SKM-1 treated with dmso at 0.1 percent for 144 hours (cell line): ENCODE results near the gene ENOSF1.
"Not testable (repeated sequence)": the region's sequence is repeated elsewhere in the genome, so short reads cannot be mapped to it uniquely, and the experiment has no call there.

Experiments
- DNase-seq: peaks from one replicate; lab custom pipeline; 2025; ENCODE audit not compliant: unreplicated experiment; lab: John Stamatoyannopoulos, UW

ENOSF1 gene, protein sequence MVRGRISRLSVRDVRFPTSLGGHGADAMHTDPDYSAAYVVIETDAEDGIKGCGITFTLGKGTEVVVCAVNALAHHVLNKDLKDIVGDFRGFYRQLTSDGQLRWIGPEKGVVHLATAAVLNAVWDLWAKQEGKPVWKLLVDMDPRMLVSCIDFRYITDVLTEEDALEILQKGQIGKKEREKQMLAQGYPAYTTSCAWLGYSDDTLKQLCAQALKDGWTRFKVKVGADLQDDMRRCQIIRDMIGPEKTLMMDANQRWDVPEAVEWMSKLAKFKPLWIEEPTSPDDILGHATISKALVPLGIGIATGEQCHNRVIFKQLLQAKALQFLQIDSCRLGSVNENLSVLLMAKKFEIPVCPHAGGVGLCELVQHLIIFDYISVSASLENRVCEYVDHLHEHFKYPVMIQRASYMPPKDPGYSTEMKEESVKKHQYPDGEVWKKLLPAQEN

DNA sequence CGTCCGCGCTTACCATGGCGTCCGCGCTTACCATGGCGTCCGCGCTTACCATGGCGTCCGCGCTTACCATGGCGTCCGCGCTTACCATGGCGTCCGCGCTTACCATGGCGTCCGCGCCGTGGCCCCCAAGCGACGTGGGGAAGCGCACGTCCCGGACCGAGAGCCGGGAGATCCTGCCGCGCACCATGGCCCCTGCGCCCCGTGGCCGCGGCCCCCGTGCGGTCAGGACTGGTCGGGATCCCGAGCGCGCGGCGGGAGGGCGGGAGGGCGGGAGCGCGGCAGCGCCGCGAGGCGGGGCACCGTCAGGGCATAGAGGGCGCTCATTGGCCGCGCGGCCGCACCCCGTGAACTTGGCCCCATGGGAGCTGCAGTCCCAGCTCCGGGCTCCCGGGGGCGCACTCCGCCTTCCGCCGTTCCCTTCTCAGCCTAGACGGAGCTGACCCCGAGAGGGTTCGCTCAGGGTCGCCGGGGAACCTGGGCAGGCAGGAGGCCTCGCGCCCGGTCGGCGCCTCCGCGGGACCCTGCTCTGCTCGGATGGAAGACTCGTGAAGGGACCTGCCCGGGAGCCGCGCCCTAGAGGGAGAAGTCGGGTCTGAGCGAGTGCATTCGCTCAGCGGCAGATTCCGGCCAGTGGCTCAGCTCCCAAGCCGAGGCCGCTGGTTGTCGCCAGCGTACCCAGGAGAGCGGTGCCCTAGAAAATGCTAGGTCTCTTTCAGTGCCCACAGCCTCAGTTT, at the start of gene ENOSF1:
Gene ENOSF1, minus strand, starts transcription at position 230 of the 734 bp plus-strand sequence. Its CDS starts 43 bp downstream, at position 187.
- peak; percentile 77 for DNase-seq

DNA sequence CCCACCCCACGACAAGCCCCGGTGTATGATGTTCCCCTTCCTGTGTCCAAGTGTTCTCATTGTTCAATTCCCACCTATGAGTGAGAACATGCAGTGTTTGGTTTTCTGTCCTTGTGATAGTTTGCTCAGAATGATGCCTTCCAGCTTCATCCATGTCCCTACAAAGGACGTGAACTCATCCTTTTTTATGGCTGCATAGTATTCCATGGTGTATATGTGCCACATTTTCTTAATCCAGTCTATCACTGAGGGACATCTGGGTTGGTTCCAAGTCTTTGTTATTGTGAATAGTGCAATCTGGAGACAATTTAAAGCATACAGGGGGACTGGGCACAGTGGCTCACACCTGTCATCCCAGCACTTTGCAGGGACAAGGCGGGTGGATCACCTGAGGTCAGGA, 47.4 kb upstream of the ENOSF1 start:
- not testable (repeated sequence) for DNase-seq

DNA sequence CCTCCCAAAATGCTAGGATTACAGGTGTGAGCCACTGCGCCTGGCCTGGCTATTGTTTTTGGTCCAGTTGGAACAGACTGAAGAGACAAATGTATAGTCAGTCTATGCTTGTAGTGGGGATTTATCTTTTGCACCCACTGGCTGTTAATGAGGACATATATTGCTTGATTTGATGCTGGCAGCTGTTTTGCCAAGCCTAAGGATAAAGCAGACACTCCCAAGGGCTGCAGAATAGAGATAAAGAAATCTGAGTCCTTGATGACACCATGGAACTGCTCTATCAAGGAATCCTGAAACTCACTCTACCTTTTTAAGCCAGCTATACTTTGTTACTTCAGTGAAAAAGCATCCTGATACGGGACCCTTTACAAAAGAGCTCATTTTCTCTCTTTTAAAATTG, 43.1 kb upstream of the ENOSF1 start:
- DNase-seq = no peak

DNA sequence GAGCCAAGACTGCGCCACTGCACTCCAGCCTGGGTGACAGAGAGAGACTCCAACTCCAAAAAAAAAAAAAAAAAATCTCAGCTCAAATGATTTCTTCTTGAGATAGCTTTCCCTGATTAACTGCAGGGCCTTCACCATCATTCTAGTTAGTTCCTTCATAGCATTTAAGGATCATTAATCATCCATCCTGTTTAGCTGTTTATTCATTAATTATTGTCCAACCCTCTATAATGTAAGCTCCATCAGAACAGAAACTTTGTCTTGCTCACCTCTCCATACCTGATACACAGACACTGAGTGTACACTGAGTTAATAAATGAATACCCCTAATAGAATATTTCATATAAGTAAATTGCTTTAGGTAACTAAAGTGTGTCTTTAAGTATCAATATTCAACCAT, 42.2 kb upstream of the ENOSF1 start:
- no peak for DNase-seq

DNA sequence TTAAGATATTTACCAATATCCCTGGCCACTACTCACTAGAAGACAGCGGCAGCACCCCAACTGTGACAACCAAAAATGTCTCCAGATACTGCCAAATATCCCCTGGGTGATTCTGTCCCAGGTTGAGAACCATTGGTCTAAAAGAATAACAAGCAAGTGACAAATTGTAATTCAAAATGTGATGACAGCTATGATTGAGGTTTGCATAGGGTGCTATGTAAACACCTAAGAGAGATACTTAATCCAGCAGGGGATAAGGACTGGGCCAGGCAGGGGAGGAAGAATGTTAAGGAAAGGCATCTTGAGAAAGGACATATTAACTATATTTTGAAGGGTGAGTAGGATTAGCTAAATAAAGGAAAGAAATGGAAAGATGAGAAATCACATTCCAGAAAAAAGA, 38.0 kb upstream of the ENOSF1 start:
- DNase-seq = no peak

DNA sequence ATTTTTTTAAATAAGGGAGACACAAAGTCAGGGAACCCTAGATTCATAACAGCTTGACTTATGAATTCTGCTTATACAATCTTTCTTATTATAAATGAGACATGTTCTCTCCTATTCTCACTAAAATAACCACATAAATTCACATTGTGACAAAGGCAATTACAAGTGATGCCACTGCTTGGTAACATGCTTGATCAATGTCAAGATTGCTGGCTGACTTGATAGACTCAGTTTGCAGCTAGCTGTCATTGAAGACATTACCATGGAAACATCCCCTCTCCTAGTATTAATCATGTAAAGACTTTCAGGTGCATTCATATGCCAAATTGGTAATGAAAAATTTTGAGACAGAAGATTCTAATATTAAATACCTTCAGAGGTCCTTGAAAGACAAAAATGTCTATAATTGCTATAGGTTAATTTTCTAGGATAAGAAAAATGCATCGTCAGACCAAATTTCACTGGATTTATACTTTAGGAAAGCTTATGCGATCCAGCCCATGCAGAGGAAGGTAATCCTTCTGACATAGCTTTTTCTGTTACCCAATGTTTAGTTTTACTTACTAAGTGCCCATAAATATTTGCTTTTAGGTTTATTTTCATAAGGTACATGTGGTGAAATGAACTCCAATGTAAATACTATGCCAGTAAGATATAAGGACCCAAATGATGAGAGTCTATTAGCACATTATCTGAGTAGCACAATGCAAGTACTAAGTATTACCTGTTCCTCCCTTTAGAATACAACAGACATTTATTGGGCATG, 32.6 kb upstream of the ENOSF1 start:
- no peak for DNase-seq

DNA sequence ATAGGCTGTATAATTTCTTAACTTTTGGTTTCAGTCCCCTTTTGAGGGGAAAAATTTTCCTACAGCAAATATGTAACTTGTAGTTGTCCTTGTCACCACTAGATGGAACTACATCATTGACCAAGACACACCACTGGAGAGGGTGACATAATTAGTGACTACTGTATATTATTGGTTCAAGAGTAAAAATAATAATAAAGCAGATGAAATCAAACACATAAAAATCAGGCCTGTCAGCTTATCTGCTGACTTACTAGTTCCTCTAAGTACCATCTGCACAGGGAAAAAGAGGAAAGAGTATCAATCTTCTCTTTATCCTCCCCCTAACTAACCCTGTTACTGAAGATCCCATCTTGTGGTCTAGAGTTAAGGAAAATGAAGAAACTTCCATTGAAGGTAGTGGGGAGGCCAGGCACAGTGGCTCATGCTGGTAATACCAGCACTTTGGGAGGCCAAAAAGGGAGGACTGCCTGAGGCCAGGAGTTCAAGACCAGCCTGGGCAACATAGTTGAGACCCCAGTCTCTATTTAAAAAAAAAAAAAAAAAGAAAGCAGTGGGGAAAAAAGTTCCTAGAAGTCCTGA, 29.6 kb upstream of the ENOSF1 start:
- DNase-seq = peak; percentile 35

DNA sequence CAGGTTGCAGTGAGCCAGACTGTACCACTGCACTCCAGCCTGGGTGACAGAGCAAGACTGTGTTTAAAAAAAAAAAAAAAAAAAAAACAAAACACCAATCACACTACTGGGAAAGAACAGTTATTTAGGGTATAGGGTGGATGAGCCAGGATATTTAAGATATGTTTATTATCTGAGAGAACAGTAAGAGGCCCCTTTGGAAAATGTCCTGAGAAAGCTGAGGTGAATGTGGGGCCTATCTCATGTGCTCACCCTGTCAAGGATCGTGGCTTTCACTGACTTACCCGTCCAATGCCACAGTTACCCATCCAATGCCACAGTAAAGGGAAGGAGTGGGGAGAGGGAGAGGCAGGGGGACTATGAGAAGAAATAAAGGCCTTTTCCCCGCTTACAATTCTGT, 19.9 kb upstream of the ENOSF1 start:
- DNase-seq = no peak

DNA sequence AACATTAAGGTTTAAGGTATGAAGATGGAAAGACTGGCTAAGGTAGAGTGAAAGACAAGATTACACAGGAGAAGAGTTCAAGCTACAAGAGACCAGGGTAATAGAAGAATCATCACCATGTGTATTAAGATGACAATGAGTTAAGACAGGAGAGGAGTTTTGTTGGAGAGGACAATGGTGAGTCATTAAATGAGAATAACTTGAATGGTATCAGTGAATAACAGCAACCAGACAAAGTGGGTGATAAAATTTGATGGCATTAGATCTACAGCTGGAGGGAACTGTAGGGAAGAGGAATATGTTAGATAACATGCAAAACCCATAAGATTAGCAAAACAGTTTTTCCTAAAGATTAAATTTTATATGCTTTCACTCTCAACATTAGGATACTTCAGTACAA, 18.8 kb upstream of the ENOSF1 start:
- DNase-seq = no peak

DNA sequence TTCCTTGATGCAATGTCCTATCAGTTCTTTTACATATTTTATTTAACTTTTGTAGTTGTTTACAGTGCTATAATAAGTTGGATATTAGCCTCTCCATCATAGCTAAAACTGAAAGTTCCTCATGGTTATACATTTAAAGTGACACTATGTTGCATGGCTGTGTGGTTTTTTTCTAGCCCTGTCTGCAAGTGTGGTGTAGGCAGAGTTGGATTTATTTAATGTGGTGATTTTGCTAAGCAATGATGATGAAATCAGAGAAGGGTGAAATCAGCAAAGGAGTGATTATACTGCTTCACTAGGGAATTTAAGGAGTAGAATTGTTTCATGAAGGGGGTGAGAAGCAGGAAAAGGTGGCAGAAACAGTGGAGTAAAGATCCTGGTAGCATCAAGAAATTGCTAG, 18.3 kb upstream of the ENOSF1 start:
- DNase-seq = no peak

DNA sequence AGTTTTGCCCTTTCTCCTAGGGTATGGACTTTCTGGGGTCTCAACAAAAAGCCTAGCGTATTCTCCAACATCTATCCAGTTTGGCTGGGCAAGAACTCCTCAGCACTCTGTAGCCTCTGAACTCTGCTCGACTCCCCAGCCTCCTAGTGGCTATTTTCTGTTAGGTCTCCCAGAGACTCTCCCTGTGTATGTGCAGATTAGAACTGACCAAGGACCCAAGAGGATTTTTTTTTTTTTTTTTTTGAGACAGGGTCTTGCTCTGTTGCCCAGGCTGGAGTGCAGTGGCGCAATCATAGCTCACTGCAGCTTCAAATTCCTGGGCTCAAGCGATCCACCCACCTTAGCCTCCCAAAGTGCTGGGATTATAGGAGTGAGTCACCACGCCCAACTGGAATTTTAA, 17.7 kb upstream of the ENOSF1 start:
- DNase-seq = peak; percentile 11

DNA sequence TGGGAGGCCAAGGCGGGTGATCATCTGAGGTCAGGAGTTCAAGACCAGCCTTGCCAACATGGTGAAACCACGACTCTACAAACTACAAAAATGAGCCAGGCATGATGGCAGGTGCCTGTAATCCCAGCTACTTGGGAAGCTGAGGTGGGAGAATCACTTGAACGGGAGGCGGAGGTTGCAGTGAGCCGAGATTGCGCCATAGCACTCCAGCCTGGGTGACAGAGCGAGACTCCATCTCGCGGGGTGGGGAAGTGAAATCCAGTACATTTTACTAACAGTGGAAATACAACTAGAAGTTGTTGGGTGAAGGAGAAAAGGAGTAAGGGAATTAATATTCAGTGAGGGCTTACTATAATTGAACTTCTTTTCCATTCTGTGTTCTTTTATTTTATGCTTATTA, 13.2 kb upstream of the ENOSF1 start:
- no peak for DNase-seq

DNA sequence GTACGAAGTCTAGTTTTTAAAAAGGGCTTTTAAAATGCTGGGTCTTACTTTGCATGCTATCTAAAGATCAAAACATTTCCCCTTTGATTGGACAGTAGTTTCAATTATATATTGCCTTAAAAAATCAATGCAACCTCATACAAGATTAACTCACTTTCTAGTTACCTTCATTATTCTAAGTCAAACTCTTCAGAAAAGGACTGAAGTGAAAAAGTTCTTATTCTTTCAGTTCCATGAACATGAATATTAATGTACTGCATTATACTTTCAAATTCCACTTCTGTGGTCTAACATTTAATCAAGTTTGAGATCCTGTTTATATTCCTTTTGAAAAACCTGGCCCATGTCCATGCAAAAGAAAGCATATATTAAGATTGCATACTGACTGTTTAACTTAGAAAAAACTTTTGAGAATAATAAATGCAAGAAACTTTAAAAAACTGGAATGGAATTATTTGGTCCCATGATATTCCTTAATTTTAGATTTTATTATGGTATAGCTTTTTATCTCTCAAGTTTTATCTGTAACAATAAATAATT, 11.2 kb upstream of the ENOSF1 start:
- no peak for DNase-seq

DNA sequence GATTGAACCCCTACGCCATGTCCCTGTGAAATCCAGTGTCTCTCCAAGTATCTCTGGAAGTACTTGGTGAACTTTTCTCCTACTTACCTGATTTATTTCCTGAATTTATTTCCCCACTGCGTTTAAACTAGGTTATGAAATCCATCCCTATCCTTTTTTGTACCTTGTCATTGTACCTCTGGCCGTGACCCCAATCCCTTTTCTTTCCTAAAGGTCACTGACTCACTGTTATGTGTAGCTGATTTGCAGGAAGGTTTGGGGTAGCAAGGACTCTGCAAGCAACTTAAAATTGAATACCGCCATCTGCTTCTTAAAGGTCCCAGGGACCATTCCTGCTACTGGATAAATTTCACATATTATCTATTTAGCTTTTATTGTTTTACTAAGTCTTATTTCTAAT, 4.6 kb upstream of the ENOSF1 start:
- no peak for DNase-seq

DNA sequence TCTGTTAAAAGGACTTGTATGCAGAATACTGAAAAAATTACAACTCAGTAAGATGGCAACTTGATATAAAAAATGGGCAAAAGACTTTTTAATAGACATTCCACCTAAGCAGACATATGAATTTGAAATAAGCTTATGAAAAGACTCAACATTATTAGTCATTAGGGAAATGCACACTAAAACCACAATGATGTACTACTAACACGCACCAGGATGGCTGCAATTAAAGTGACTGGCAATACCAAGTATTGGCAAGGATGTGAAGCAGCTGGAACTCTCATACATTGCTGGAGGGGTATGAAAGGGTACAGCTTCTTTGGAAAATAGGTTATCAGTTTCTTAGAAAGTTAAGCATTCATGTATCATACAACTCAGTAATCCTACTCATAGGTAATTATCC, 3.2 kb upstream of the ENOSF1 start:
- no peak for DNase-seq

DNA sequence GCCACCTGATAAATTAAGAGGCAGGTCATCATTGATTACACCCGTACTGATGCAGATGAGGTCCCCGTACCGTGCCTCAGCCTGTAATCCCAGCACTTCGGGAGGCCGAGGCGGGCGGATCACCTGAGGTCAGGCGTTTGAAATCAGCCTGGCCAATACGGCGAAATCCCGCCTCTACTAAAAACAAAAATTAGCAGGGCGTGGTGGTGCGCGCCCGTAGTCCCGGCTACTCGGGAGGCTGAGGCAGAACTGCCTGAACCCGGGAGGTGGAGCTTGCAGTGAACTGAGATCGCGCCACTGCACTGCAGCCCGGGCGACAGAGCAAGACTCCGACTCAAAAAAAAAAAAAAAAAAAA, 683 bp upstream of the ENOSF1 start:
- DNase-seq = no peak

DNA sequence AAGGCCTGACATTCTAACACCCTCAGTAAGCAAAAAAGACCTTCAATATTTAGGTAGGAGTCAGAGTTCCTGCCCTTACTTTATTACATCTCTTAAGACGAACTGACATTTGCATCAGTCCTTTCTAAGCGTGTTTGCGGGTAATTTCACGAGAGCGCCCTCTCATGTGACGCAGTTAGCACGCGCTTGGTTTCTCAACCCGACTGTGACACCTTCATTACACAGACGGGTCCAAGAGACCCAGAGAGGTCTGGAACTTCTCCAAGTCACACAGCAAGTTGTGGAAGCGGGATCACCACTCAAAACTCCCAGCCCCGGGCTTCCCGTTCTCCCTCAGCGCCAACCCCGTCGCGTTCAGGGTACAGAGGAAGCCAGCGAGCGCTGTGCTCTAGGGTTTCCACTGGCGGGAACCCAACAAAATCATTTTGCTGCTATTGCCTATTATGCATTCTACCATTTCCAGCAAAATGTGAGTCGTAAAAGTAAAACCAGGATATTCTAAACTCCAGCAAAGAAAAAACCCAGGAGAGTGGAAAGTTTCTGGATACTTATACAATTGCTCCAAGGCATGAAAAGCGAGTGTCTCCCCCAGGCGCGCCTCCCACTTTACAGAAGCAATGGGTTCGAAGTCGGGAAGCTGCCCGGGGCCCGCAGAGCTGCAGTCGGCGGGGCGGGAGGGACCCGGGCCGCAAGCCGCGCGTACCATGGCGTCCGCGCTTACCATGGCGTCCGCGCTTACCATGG, 601 bp downstream of the ENOSF1 start:
- DNase-seq = peak; percentile 56

DNA sequence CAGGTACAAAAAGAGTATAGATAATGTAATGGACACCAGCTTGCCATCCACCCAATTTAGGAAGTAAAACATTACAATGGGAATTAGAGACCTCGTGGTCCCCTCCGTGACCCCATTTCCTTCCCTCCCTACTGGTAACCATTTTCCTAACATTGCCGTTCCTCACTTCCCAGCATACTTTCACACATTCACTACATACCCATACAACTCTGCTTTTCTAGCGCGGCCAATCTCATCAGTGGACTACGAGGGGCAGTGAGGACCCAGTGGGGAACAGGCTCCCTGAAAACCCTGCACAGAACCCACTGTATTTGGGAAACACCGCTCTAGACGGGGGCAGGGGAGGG, 1.1 kb downstream of the ENOSF1 start:
- peak; percentile 10 for DNase-seq

DNA sequence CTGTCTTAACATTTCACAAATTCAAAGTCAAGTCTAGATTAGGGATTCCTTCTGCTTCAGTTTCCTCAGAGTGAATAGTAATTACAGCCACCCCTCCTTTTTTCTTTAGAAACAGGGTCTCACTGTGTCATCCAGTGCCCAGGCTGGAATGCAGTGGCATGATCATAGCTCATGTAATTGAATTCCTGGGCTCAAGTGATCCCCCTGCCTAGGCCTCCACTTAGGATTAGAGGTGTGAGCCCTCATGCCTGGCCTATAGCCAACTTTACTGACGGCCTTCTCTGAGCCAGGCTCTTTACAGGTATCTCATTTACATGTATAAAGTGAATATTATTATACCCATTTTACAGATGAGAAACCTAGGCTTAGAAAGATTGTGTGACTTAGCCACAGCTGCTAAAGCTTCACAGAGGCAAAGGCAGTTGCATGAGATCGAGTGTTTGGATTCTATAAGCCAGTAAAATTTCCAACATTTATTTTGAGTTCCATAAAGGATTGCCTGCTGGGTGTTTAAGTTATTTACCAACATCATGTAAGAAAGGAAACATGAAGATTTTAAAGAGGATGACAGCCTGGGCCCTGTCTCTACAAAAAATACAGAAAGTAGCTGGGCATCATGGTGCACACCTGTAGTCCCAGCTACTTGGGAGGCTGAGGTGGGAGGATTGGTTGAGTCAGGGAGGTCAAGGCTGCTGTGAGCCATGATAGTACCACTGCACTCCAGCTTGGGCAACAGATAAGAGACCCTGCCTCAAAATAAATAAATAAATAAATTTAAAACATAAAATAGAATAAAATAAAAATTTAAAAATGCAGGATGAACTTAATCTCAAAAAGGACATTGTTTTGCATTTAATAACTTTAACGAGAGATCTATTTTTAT, 1.8 kb downstream of the ENOSF1 start:
- no peak for DNase-seq

DNA sequence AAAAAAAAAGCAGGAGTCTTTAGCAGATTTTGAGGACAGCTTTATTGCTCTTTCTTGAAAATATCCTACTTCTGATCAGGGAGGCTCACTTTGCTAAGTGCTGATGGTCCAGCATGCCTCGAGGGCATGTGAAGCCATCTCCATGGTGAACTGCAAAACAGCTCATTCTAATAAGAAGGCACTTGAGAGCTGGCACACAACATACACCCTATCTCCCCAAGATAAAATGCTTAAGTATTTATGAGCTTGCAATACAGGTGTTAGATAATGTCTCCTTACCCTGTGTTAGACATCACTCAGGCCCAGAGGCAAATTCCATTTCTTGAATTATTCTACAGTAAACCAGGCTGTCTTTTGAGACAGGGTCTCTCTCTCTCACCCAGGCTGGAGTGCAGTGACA, 2.7 kb downstream of the ENOSF1 start:
- DNase-seq = no peak
